Neuronal stem cell (in vitro differentiated cells): ENCODE results near the gene PRLR.

ENCODE experiments used
- DNase-seq: peaks from one replicate; pipeline ENCODE4 v3.0.0-alpha.2; 2013; ENCODE audit warnings: low spot score
- H2AFZ ChIP-seq: one replicate; pipeline ENCODE4 v1.6.1; 2013; ENCODE audit warnings: mild to moderate bottlenecking, low read length, inconsistent platforms
- H2AK5ac ChIP-seq: 2 replicates; pipeline ENCODE4 v1.6.1; 2013; ENCODE audit warnings: low read depth, mild to moderate bottlenecking, inconsistent platforms, low read length, moderate library complexity, mixed read lengths
- H2BK120ac ChIP-seq: 2 replicates; pipeline ENCODE4 v1.6.1; 2013; ENCODE audit warnings: low read depth, mild to moderate bottlenecking, inconsistent platforms, low read length, moderate library complexity, mixed read lengths
- H2BK12ac ChIP-seq: one replicate; pipeline ENCODE4 v1.6.1; 2013; ENCODE audit warnings: low read length, inconsistent platforms
- H2BK15ac ChIP-seq: 2 replicates; pipeline ENCODE4 v1.6.1; 2013; ENCODE audit warnings: mild to moderate bottlenecking, low read length, inconsistent platforms, mixed read lengths
- H2BK5ac ChIP-seq: one replicate; pipeline ENCODE4 v1.6.1; 2013; ENCODE audit warnings: inconsistent platforms, mild to moderate bottlenecking, low read length, moderate library complexity
- H3K14ac ChIP-seq: one replicate; pipeline ENCODE4 v1.6.1; 2013; ENCODE audit warnings: low read length, inconsistent platforms
- H3K18ac ChIP-seq: 2 replicates; pipeline ENCODE4 v1.6.1; 2013; ENCODE audit warnings: low read length, inconsistent platforms
- H3K23ac ChIP-seq: 2 replicates; pipeline ENCODE4 v1.6.1; 2013; ENCODE audit warnings: low read depth, mild to moderate bottlenecking, mixed read lengths, low read length, inconsistent platforms; ENCODE audit not compliant: poor library complexity
- H3K27ac ChIP-seq: replicated peaks from 3 replicates; pipeline ENCODE4 v1.5.1; 2013; ENCODE audit warnings: low read length, inconsistent platforms
- H3K27me3 ChIP-seq, 3 experiments: 2 replicates each; pipeline ENCODE4 v1.6.1; 2013; ENCODE audit warnings: low read length in 3 of 3, mild to moderate bottlenecking in 2 of 3, inconsistent platforms in 1 of 3, low read depth in 1 of 3, mixed read lengths in 1 of 3, moderate library complexity in 1 of 3; ENCODE audit not compliant: control insufficient read depth in 3 of 3, insufficient read depth in 3 of 3
- H3K36me3 ChIP-seq, 2 donors: replicated peaks in 1 of 2; 2 replicates each; pipeline ENCODE4 v1.6.1; 2013; ENCODE audit warnings: low read length in 2 of 2; ENCODE audit not compliant: control insufficient read depth in 2 of 2, insufficient read depth in 2 of 2
- H3K4ac ChIP-seq: 2 replicates; pipeline ENCODE4 v1.6.1; 2013; ENCODE audit warnings: inconsistent platforms, mild to moderate bottlenecking, low read length, moderate library complexity
- H3K4me1 ChIP-seq, 2 donors: 1 replicate in 1 of 2; 2 replicates in 1 of 2; pipeline ENCODE4 v1.6.1; 2013; ENCODE audit warnings: low read length in 2 of 2, low read depth in 1 of 2; ENCODE audit not compliant: control insufficient read depth in 2 of 2, insufficient read depth in 1 of 2
- H3K4me2 ChIP-seq: one replicate; pipeline ENCODE4 v1.6.1; 2013; ENCODE audit warnings: mild to moderate bottlenecking, low read length, inconsistent platforms; ENCODE audit not compliant: insufficient read depth, poor library complexity, severe bottlenecking
- H3K4me3 ChIP-seq, 2 donors: 2 replicates each; pipeline ENCODE4 v1.5.1; 2013; ENCODE audit warnings: low read length in 2 of 2, mild to moderate bottlenecking in 2 of 2, inconsistent platforms in 1 of 2, moderate library complexity in 1 of 2
- H3K79me1 ChIP-seq: one replicate; pipeline ENCODE4 v1.6.1; 2013; ENCODE audit warnings: low read depth, mild to moderate bottlenecking, inconsistent platforms, low read length, moderate library complexity
- H3K9ac ChIP-seq: one replicate; pipeline ENCODE4 v1.6.1; 2013; ENCODE audit warnings: mild to moderate bottlenecking, low read depth, low read length, inconsistent platforms; ENCODE audit not compliant: poor library complexity
- H3K9me3 ChIP-seq, 2 donors: replicated peaks in 1 of 2; 2 replicates each; pipeline versions ENCODE3 to v1.6.1; 2013; ENCODE audit warnings: low read length in 2 of 2, mild to moderate bottlenecking in 2 of 2, inconsistent platforms in 1 of 2, low read depth in 1 of 2, mixed read lengths in 1 of 2, moderate library complexity in 1 of 2; ENCODE audit not compliant: control insufficient read depth in 2 of 2, insufficient read depth in 1 of 2
- H4K8ac ChIP-seq: one replicate; pipeline ENCODE4 v1.6.1; 2013; ENCODE audit warnings: low read depth, mild to moderate bottlenecking, inconsistent platforms, low read length, moderate library complexity
- H4K91ac ChIP-seq: one replicate; pipeline ENCODE4 v1.6.1; 2013; ENCODE audit warnings: low read length, low read depth, mild to moderate bottlenecking, inconsistent platforms; ENCODE audit not compliant: poor library complexity
- WGBS, 2 donors: extraction: QIAGEN DNeasy Blood & Tissue Kit; methylation state at CpG; one replicate each; pipeline ENCODE4 v1.1.7; 2013; ENCODE audit warnings: missing lambda C conversion rate in 2 of 2, mixed read lengths in 1 of 2; ENCODE audit not compliant: insufficient read length in 2 of 2, insufficient replicate concordance in 1 of 2; ENCODE audit errors: extremely low coverage in 2 of 2; 5-methylcytosine and 5-hydroxymethylcytosine counted together

PRLR gene

DNA sequence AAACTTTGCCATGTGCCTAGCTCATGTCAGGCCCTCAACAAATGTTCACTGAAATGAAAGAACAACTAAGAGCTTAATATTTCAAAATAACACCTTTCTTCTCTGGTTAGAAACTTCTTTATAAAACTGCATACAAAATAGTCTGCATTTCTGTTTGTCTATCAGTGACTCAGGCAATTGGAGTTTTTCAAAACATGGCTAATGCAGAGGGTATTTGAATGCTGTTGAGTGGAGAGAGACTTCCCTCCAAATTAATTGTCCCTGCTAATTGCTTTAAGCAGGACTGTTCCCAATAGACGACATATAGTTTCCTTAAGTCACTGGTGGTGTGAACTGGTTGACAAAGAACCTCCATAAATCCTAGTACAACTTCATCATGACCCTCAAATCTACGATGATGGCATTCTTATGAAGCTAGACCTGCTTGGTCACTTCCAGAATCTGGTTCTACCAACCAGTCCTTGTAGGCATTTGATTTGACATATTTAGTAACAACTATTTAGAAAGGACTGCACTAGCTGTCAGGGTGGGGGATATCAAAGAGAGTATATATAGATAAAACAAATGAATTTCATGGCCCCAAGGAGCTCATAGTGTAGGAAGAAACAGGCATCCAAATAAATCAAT is 84.5 kb downstream of the PRLR start:
- Histone ChIP-seq H3K36me3 (no peaks in the 10 kb centered on the region), H3K27ac (no peak overlapping the region), H2BK12ac (no peak overlapping the region), H3K18ac (no peak overlapping the region), H3K4me2 (no peak overlapping the region), H3K4me1 (peaks cover 0 to 2% of the 10 kb centered on the region in 2 donors), H2BK15ac (no peak overlapping the region), H3K4ac (no peak overlapping the region), H3K79me1 (no peaks in the 10 kb centered on the region), H2AFZ (no peak overlapping the region), H3K4me3 (no peak overlapping the region), H2AK5ac (no peak overlapping the region), H4K8ac (no peak overlapping the region), H2BK120ac (no peak overlapping the region), H3K9me3 (no peaks in the 10 kb centered on the region), H3K14ac (no peak overlapping the region), H2BK5ac (no peak overlapping the region), H3K9ac (no peak overlapping the region), H3K23ac (no peak overlapping the region), H4K91ac (no peak overlapping the region), H3K27me3 (no peaks in the 10 kb centered on the region)
- WGBS, 2 donors, result no CpG with 5 or more reads among the region's 2 CpGs
- DNase-seq, result no peak

DNA sequence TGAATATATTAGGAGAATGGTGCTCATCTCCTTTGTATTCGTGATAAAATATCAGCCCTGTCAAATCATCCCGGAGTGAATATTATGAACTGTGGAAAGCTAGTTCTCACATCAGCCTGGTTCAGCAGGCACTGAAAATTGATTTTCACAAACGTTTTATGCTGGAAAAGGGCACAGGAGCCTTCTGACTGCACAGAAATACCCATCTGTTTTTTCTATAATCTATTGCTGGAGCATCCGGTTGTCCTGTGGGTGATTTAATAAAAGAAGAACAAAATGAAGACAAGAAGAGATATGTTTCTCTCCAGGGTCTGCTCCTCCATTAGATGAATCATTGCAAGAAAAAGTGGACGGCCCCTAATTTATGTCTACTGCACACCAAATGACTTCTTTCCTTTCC is 85.3 kb downstream of the PRLR start:
- Histone ChIP-seq H3K79me1 (no peaks in the 10 kb centered on the region), H4K8ac (no peak overlapping the region), H3K27ac (no peak overlapping the region), H3K4me3 (no peak overlapping the region), H2BK12ac (no peak overlapping the region), H3K36me3 (no peaks in the 10 kb centered on the region), H3K18ac (no peak overlapping the region), H4K91ac (no peak overlapping the region), H2BK120ac (no peak overlapping the region), H3K4me2 (no peak overlapping the region), H3K23ac (no peak overlapping the region), H2BK5ac (no peak overlapping the region), H2AK5ac (no peak overlapping the region), H3K14ac (no peak overlapping the region), H3K9me3 (no peaks in the 10 kb centered on the region), H3K4me1 (peaks cover 0 to 2% of the 10 kb centered on the region in 2 donors), H2BK15ac (no peak overlapping the region), H3K4ac (no peak overlapping the region), H3K27me3 (no peaks in the 10 kb centered on the region), H2AFZ (no peak overlapping the region), H3K9ac (no peak overlapping the region)
- no CpG with 5 or more reads among the region's 5 CpGs for WGBS, 2 donors
- DNase-seq, result no peak

GRCh38 chr5:35143841-35144240 is 86.4 kb downstream of the PRLR start:
- no peak overlapping the region for H2BK5ac ChIP-seq

DNA sequence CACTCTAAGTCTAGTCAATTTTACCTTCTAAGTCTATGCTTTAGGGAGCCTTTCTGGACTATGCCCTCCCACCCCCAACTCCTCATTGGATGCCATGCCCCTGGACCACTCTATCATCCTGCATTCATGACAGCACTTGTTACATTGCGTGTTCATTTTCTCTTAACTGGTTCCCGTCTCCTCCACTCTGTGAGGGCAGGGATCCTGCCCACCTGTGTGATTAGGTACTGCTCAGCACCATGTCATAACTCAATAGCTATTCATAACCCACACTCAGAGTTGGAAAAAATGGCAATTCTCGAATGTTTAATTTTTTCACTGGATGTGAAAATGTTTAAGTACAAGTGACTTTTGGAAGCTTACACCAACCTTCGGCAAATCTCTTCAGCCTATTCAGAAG is 88.5 kb downstream of the PRLR start:
- H2BK15ac ChIP-seq, result no peak overlapping the region
- peaks cover 0 to under 1% of the 10 kb centered on the region in 2 donors for H3K4me1 ChIP-seq
- no peaks in the 10 kb centered on the region for H3K36me3 ChIP-seq
- no peak overlapping the region for H2AFZ ChIP-seq
- H3K9me3 ChIP-seq, result no peaks in the 10 kb centered on the region
- H2BK12ac ChIP-seq, result no peak overlapping the region
- H3K4me2 ChIP-seq, result no peak overlapping the region
- H3K79me1 ChIP-seq, result no peaks in the 10 kb centered on the region
- H3K27ac ChIP-seq, result no peak overlapping the region
- H4K91ac ChIP-seq, result no peak overlapping the region
- no peak overlapping the region for H4K8ac ChIP-seq
- no peak overlapping the region for H3K4me3 ChIP-seq
- no peak overlapping the region for H3K9ac ChIP-seq
- no peak overlapping the region for H3K18ac ChIP-seq
- H3K14ac ChIP-seq, result no peak overlapping the region
- H3K27me3 ChIP-seq, result no peaks in the 10 kb centered on the region
- no peak overlapping the region for H3K23ac ChIP-seq
- H2BK5ac ChIP-seq, result no peak overlapping the region
- no peak overlapping the region for H2BK120ac ChIP-seq
- H2AK5ac ChIP-seq, result no peak overlapping the region
- no peak for DNase-seq
- no CpG with 5 or more reads among the region's 4 CpGs for WGBS, 2 donors
- no peak overlapping the region for H3K4ac ChIP-seq

More at GRCh38 chr5:35143841-35144240, 86.4 kb downstream of the PRLR start:
- H3K14ac ChIP-seq, result no peak overlapping the region
- H2BK15ac ChIP-seq, result no peak overlapping the region
- H3K9me3 ChIP-seq, result no peaks in the 10 kb centered on the region
- no peak for DNase-seq
- H2BK120ac ChIP-seq, result no peak overlapping the region
- no peak overlapping the region for H3K4me2 ChIP-seq
- no peak overlapping the region for H3K23ac ChIP-seq
- no peak overlapping the region for H2BK12ac ChIP-seq
- no peak overlapping the region for H2AK5ac ChIP-seq
- no CpG with 5 or more reads among the region's 3 CpGs for WGBS, 2 donors
- H3K4me1 ChIP-seq, result peaks cover 0 to 2% of the 10 kb centered on the region in 2 donors
- H3K27me3 ChIP-seq, result no peaks in the 10 kb centered on the region
- no peak overlapping the region for H3K4me3 ChIP-seq
- no peaks in the 10 kb centered on the region for H3K79me1 ChIP-seq
- H4K91ac ChIP-seq, result no peak overlapping the region
- H3K4ac ChIP-seq, result no peak overlapping the region
- H4K8ac ChIP-seq, result no peak overlapping the region
- no peak overlapping the region for H2AFZ ChIP-seq
- H3K9ac ChIP-seq, result no peak overlapping the region
- H3K27ac ChIP-seq, result no peak overlapping the region
- no peaks in the 10 kb centered on the region for H3K36me3 ChIP-seq
- no peak overlapping the region for H3K18ac ChIP-seq
